Gastroesophageal sphincter (tissue), 3 donors: ENCODE results near the gene SNAPC3.

Source experiments
- POLR2A ChIP-seq, 2 donors: fragments of 450-650 bp; IDR thresholded peaks; one replicate each; pipeline ENCODE4 v1.6.1; 2017; ENCODE audit warnings: antibody characterized with exemption in 2 of 2, mild to moderate bottlenecking in 2 of 2, moderate library complexity in 1 of 2
- TF ChIP-seq, protein P1 (sequence below), 4 experiments: fragments of 200-600 bp in 2 of 4; fragments of 450-650 bp in 2 of 4; sonication (generic) in 1 of 4; IDR thresholded peaks; one replicate each; pipeline ENCODE4 v1.5.1; 2017 to 2019; ENCODE audit warnings: antibody characterized with exemption in 4 of 4, mild to moderate bottlenecking in 2 of 4, moderate library complexity in 2 of 4

GRCh38 chr9:15389173-15389572, 33.5 kb upstream of the SNAPC3 start:
- TF ChIP-seq, protein P1, sequence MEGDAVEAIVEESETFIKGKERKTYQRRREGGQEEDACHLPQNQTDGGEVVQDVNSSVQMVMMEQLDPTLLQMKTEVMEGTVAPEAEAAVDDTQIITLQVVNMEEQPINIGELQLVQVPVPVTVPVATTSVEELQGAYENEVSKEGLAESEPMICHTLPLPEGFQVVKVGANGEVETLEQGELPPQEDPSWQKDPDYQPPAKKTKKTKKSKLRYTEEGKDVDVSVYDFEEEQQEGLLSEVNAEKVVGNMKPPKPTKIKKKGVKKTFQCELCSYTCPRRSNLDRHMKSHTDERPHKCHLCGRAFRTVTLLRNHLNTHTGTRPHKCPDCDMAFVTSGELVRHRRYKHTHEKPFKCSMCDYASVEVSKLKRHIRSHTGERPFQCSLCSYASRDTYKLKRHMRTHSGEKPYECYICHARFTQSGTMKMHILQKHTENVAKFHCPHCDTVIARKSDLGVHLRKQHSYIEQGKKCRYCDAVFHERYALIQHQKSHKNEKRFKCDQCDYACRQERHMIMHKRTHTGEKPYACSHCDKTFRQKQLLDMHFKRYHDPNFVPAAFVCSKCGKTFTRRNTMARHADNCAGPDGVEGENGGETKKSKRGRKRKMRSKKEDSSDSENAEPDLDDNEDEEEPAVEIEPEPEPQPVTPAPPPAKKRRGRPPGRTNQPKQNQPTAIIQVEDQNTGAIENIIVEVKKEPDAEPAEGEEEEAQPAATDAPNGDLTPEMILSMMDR (IDR thresholded peaks at IDR 0.05): no peak
- TF ChIP-seq POLR2A (IDR thresholded peaks at IDR 0.05): no peak
